GDM1 (cell line): Measurements from ENCODE around the gene ARHGEF37.
A peak's percentile ranks its signal among the peaks of the same experiment; 100 is the strongest.

Source experiments
- DNase-seq: peaks from one replicate; lab custom pipeline; 2025; lab: John Stamatoyannopoulos, UW

ARHGEF37 gene

DNA sequence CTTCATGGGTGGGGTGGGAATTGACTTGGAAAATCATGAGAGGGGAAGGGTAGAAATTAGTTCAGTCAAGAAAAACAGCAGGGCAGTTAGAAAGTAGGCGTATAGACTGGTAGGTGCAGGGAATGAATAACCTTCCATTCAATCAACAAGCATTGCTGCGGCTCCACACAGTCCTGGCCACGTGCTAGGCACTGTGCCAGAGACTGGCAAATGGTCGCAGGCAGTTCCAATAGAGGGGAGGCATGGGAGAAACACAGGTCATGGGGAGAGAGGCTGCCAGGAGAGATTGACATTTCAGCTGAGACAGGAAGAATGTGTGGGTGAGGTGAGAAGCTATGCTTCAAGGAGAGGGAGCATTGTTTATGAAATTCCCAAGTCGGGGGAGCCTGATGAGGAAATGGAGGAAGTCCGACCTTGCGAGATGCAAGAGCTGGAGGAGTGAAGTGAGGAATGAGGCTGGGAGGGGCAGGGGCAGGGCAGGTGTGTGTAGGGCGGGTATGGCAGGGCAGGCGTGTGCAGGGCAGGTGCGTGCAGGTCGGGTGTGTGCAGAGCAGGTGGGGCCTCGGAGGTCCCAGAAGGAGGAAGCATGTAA lies 94.4 kb downstream of the ARHGEF37 start:
- DNase-seq: no peak

DNA sequence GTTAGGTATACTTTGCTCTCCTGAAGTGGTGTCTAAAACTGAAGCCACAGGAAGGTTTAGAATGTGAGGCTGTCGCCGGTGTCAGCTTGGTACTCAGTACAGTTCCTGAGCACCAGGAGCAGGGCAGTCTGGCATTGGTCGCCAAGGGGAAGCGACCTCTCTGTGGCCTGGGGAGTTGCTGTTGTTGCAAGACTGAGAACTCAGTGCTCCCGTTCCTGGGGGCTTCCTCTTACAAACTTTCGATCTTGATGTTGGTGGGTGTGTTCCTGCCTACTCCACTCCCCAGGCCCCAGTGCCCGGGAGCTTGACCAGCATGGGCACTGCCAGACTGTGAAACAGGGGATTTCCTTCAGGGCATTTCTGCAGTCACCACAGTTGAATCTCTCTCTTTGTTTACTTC lies 96.4 kb downstream of the ARHGEF37 start:
- no peak for DNase-seq

DNA sequence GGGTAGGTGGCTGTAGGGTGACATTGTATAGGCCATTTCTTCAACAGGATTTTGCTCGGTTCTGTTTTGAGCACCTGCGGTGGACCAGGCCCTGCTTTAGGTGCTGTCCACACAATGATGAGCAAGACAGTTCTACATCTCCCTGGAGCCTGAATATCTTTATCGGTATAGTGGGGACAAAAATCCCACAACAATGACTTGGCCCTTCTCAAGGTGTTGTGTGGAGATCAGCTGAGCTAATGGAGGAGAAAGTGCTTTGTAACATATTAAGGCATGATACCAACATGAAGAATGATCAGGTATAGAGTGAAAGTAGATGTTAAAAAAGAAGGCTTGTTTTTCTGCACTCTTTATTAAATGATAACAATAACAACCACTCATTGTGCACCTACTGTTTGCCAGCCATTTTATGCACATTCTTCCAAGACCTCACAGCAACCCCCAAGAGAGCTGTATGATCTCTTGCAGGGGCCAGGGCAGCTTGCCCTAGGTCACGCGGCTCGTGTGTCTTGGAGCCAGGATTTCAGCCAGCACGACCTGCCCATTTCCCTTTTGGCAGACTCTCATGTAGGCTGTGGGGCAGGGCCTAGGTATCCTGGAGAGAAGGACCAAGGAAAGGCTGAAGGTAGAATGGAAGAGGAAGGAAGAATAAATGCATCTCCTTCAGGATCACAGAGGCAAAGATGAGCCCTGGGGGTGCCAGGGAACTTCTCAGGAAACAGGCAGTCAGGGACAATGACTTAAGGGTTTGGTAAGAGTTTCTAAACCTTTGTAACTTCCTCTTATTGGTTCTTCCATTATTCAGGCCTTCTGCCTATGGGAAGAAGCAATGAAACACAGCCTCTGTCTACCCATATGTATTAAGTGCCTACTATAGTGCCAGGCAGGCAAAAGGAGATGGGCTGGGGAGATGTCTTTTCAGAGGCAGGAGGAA lies 98.8 kb downstream of the ARHGEF37 start:
- peak; percentile 57 for DNase-seq

DNA sequence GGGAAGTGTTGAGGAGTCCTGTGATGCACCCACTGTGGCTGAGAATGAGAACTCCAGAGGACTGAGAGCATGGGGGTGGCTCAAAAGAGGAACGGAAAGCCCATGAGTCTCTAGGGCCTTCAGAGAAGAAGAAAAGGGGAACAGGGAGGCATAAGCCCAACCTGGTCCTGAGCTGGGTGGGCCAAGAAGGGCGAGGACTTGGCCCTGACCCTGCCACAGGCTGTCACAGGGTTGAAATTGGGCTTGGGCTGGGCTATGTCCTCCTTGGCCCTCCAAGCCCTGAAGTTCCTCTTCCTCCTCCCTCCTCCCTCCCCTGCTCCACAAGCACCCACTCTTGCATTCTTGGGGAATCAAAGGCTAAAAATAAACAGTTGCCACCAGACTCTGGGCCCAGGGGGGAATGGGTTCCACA lies 99.5 kb downstream of the ARHGEF37 start:
- peak; percentile 57 for DNase-seq

DNA sequence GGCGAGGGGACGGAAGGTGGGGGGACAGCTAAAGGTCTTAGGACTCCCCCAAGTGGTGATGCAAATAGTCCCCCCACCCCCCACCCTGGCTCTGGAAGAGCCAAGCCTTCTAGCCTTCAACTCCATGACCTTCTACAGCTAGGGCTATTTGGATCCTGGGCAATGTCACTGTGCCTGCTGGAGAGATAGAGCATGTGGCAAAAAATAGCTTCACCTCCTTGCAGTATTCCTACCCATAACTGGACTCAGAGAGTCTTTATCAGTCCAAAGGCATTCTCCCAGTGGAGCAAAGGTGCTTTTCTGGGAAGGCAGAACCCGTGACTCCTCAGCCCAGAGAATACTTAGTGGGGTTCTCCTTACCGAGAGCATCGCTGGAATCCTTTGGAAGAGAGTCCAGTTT lies 100.0 kb downstream of the ARHGEF37 start:
- no peak for DNase-seq

DNA sequence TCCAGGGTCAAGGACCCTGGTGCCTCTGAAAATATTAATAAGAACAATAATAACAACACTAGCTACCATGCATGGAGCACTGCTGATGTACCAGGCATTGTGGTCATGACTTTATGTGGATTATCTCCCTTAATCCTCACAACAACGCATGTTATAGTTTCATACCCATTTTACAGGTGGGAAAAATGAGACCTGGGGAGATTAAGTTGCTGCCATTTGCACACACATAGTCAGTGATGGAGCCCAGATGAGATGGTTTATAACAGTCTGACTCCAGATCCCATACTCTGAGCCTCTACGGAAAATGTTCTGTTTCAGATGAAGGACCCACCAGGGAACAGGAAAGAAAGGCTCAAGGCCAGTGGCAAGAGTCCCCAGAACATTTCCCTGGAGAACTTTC lies 100.6 kb downstream of the ARHGEF37 start:
- DNase-seq: no peak

DNA sequence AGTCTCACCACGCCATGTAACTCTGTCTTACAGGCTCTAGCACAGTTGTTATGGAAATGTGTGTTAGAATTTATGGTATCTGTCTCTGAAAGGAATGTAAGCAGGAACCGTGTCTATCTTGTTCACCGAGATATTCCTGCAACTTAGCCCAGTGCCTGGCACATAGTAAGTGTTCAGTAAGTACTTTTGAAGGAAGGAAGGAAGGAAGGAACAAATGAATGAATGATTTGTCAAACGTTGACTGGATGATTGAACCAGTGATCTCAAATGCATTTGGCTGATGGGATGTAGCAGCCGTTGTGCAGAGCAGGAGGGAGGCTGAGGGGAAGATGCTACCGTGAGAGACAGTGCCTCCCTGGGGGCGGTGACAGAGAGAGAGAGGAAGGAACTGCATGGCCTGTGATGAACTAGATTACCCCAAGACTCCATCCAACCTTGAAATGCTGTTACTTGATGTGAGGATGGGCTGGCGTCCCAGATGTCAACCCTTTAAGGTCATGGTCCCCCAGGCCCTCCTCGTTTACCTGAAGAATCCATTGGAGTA lies 101.3 kb downstream of the ARHGEF37 start:
- no peak for DNase-seq

DNA sequence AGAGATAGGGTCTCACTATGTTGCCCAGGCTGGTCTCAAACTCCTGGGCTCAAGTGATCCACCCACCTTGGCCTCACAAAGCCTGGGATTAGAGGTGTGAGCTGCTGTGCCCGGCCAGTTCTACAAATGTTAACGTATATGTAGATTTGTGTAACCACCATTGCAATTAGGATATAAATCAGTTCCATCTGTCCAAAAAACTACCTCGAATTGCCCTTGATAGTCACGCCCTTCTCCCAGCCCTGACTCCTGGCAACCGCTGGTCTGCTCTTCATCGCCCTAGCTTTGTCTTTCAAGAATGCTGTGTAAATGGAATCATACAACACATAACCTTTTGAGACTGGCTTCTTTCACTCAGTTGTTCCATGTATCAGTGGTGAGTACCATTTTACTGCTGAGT lies 102.7 kb downstream of the ARHGEF37 start:
- no peak for DNase-seq

DNA sequence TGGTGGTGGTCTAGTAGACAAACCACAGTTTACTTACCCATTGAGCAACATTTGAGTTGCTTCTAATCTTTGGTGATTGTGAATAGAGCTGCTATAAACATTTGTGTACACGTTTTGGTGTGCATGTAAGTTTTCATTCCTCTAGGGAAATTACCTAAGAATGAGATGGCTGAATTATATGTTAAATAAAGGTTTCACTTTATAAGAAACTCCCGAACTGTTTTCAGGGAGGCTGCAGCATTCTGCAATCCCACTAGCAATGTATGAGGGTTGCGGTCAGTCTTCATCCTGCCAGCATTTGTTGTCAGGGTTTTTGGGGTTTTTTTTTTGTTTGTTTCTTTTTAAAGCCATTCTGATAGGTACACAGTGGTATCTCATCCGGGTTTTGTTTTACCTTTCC lies 103.1 kb downstream of the ARHGEF37 start:
- no peak for DNase-seq
